Measurements from ENCODE around the gene FTCDNL1. TPM values are rescaled to one million over a fixed set of nuclear protein-coding genes. Genes with fewer than 3 reads are reported as not detected.

Gene FTCDNL1
- total and polyA plus RNA-seq, 9 of the 15 experiments (the other 6 are each of a cell fraction or from before 2014, with no cell fraction given): 0.13 to 0.58 (median 0.32) TPM

GRCh38 chr2:199850718-199851500, at the start of gene FTCDNL1 (continued):
- TF ChIP-seq CUX1 (CRISPR knock-in tag; IDR thresholded peaks at IDR 0.05): no peak
- peak; percentile 17 for TF ChIP-seq TBP (optimal IDR thresholded peaks at IDR 0.05; ENCODE audit: low read depth, low read length)
- TF ChIP-seq POLR2AphosphoS2 (IDR thresholded peaks at IDR 0.05; ENCODE audit: low read length): no peak
- TF ChIP-seq TOE1 (IDR thresholded peaks at IDR 0.05; ENCODE audit: borderline replicate concordance): no peak
- TF ChIP-seq TOE1 (CRISPR knock-in tag; IDR thresholded peaks at IDR 0.05; ENCODE audit: borderline replicate concordance, low read depth): no peak
- TF ChIP-seq ATF3 (IDR thresholded peaks at IDR 0.05): no peak
- TF ChIP-seq ATF3 (CRISPR knock-in tag; conservative IDR thresholded peaks at IDR 0.05): no peak
- no peak for TF ChIP-seq RBM17 (IDR thresholded peaks at IDR 0.05; ENCODE audit: borderline replicate concordance, low read depth, low read length)
- TF ChIP-seq BCLAF1 (IDR thresholded peaks at IDR 0.05; ENCODE audit: borderline replicate concordance in 1 of 2, control insufficient read depth in 1 of 2, low read depth in 2 of 2, low read length in 1 of 2): no peak
- TF ChIP-seq RBM25 (IDR thresholded peaks at IDR 0.05; ENCODE audit: low read depth, low read length, severe bottlenecking): peak; percentile 59
- TF ChIP-seq NELFE (IDR thresholded peaks at IDR 0.05; ENCODE audit: insufficient read depth, insufficient read length): no peak
- no peak for TF ChIP-seq ZNF696 (CRISPR knock-in tag; conservative IDR thresholded peaks at IDR 0.05)
- no peak for TF ChIP-seq HOMEZ (CRISPR knock-in tag; IDR thresholded peaks at IDR 0.05)

Data from K562 (cell line).